HepG2 (cell line): ENCODE results near the gene HDLBP. TPM values are rescaled to one million over a fixed set of nuclear protein-coding genes. Genes with fewer than 3 reads are reported as not detected.

ENCODE experiments used
- E2F1 ChIP-seq: sonication (generic); formaldehyde crosslinking; IDR thresholded peaks from 2 replicates; pipeline ENCODE4 v1.5.0; 2020; ENCODE audit warnings: missing genetic modification reagents
- EP300 ChIP-seq, 3 experiments: sonication (generic) in 1 of 3; formaldehyde crosslinking in 1 of 3; IDR thresholded peaks; 2 replicates each; pipeline versions ENCODE4 v1.5.1 to v1.6.1; 2011 to 2020; ENCODE audit warnings: low read depth in 2 of 3, low read length in 2 of 3, borderline replicate concordance in 1 of 3, improper control_type of control experiment in 1 of 3, mild to moderate bottlenecking in 1 of 3, missing genetic modification reagents in 1 of 3, moderate library complexity in 1 of 3
- EZH2 ChIP-seq: conservative IDR thresholded peaks from 2 replicates; pipeline ENCODE4 v1.6.1; 2012; ENCODE audit warnings: mild to moderate bottlenecking, low read depth, low read length, moderate library complexity
- FOXC1 ChIP-seq: sonication (generic); formaldehyde crosslinking; IDR thresholded peaks from 2 replicates; pipeline ENCODE4 v1.8.0; 2022; ENCODE audit warnings: mild to moderate bottlenecking, missing genetic modification reagents, borderline replicate concordance
- MXD3 ChIP-seq: IDR thresholded peaks from 2 replicates; pipeline ENCODE4 v1.6.1; 2016; ENCODE audit warnings: mild to moderate bottlenecking, missing biosample characterization, missing genetic modification reagents
- NAIF1 ChIP-seq: sonication (generic); formaldehyde crosslinking; IDR thresholded peaks from 2 replicates; pipeline ENCODE4 v1.5.0; 2020; ENCODE audit warnings: mild to moderate bottlenecking, missing genetic modification reagents, borderline replicate concordance
- NR0B2 ChIP-seq: sonication (generic); formaldehyde crosslinking; IDR thresholded peaks from 2 replicates; pipeline ENCODE4 v1.4.0; 2020; ENCODE audit warnings: mild to moderate bottlenecking, missing genetic modification reagents
- PBX3 ChIP-seq: sonication (generic); formaldehyde crosslinking; IDR thresholded peaks from 2 replicates; pipeline ENCODE4 v1.8.1; 2023; ENCODE audit warnings: missing genetic modification reagents, inconsistent platforms, borderline replicate concordance
- POLR2A ChIP-seq, 2 experiments: IDR thresholded peaks; 2 replicates each; pipeline ENCODE4 v1.6.1; 2011; ENCODE audit warnings: low read depth in 2 of 2, low read length in 2 of 2, mild to moderate bottlenecking in 1 of 2, moderate library complexity in 1 of 2; ENCODE audit not compliant: insufficient read depth in 1 of 2
- SETDB1 ChIP-seq: sonication (generic); formaldehyde crosslinking; IDR thresholded peaks from 2 replicates; pipeline ENCODE4 v1.5.1; 2020; ENCODE audit warnings: missing genetic modification reagents, mild to moderate bottlenecking, borderline replicate concordance
- TEAD3 ChIP-seq: optimal IDR thresholded peaks from 2 replicates; pipeline ENCODE3; 2016; ENCODE audit warnings: borderline replicate concordance
- ZBTB40 ChIP-seq, 2 experiments: fragments of 450-650 bp in 1 of 2; sonication (generic) in 1 of 2; formaldehyde crosslinking in 1 of 2; IDR thresholded peaks; 2 replicates each; pipeline versions ENCODE4 v1.6.1 to v1.8.0; 2016 to 2022; ENCODE audit warnings: antibody characterized with exemption in 1 of 2, mild to moderate bottlenecking in 1 of 2, missing genetic modification reagents in 1 of 2
- ZNF224 ChIP-seq: sonication (generic); formaldehyde crosslinking; IDR thresholded peaks from 2 replicates; pipeline ENCODE4 v1.5.0; 2020; ENCODE audit warnings: mild to moderate bottlenecking, missing genetic modification reagents
- ZNF232 ChIP-seq: sonication (generic); formaldehyde crosslinking; IDR thresholded peaks from 2 replicates; pipeline ENCODE4 v1.4.0; 2020; ENCODE audit warnings: missing genetic modification reagents, borderline replicate concordance
- ZNF75D ChIP-seq: sonication (generic); formaldehyde crosslinking; IDR thresholded peaks from 2 replicates; pipeline ENCODE4 v1.8.1; 2023; ENCODE audit warnings: missing genetic modification reagents, mild to moderate bottlenecking, borderline replicate concordance
- polyA plus RNA-seq, 8 experiments: library from polyadenylated mRNA; depleted of rRNA in 3 of 8; stranded (reverse) in 7 of 8; unstranded in 1 of 8; fragments of >200 nt; fragmentation: Illumina TruSeq in 4 of 8; extraction: Trizol in 4 of 8; gene quantifications; 2 replicates each; pipeline versions ENCODE4 v1.2.1 to v1.2.3, GENCODE V29; 2011 to 2016; ENCODE audit warnings: low read depth in 4 of 8, missing spikeins in 1 of 8, mixed read lengths in 1 of 8; ENCODE audit not compliant: insufficient read depth in 1 of 8
- total RNA-seq, 5 experiments: library from RNA; depleted of rRNA; stranded (reverse); fragments of >200 nt; fragmentation: Illumina TruSeq; extraction: Trizol; gene quantifications; 2 replicates each; pipeline ENCODE4 v1.2.3, GENCODE V29; 2016; ENCODE audit warnings: low read depth in 1 of 5

The HDLBP gene
- total and polyA plus RNA-seq, 2 of the 13 experiments (the other 11 are each of a cell fraction or from before 2014, with no cell fraction given): 464 to 707 TPM

GRCh38 chr2:241217320-241218031 lies 98.0 kb downstream of the HDLBP start (continued):
- TF ChIP-seq E2F1 (CRISPR knock-in tag) (no peak), NR0B2 (CRISPR knock-in tag) (peak; percentile 96), ZBTB40 (IDR thresholded peaks at IDR 0.05) (no peak), ZBTB40 (CRISPR knock-in tag; IDR thresholded peaks at IDR 0.05) (peak; percentile 58), TEAD3 (peak; percentile 80), SETDB1 (CRISPR knock-in tag) (no peak), POLR2A (IDR thresholded peaks at IDR 0.05; ENCODE audit: insufficient read depth in 1 of 2, low read depth in 2 of 2, low read length in 2 of 2) (peak in 1 of 2 experiments; percentile 66; a peak in 2 of 4 replicates), MXD3 (CRISPR knock-in tag) (peak; percentile 88), EZH2 (no peak), ZNF75D (CRISPR knock-in tag) (no peak), EP300 (IDR thresholded peaks at IDR 0.05; ENCODE audit: low read depth in 2 of 2, low read length in 2 of 2) (0 out of 4 replicates have a peak, but pooled peaks of 1 of the 2 experiments have one; percentile 28), EP300 (CRISPR knock-in tag; IDR thresholded peaks at IDR 0.05; ENCODE audit: borderline replicate concordance) (0 out of 2 replicates have a peak, but pooled peaks have one; percentile 8), PBX3 (CRISPR knock-in tag) (no peak), NAIF1 (peak; percentile 87), FOXC1 (CRISPR knock-in tag) (peak; percentile 90), ZNF232 (CRISPR knock-in tag) (no peak), ZNF224 (CRISPR knock-in tag) (peak; percentile 92; the same call in 1 of the 2 replicates)
